ENCODE measurements around the gene SIAH1.

DNA sequence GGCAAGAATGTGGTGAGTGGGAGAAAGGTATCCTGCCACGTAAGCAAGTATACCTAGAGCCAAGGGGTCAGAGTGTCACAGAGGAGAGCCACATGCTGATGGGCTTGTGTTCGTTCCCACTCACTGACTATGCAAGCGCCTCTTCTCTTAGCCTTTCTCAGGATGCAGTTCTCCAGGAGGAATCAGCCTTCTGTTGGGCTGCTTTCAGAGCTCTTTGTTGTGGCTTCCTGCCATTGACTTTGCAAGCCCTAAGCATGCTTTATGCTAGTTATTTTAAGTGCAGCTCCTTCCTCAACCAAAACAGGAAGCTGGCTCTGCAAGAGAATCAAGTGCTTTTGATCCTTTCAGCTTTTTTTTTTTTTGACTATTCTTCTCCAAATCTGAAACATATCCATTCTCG, 66.6 kb downstream of the SIAH1 start:
- TF ChIP-seq, protein P1, sequence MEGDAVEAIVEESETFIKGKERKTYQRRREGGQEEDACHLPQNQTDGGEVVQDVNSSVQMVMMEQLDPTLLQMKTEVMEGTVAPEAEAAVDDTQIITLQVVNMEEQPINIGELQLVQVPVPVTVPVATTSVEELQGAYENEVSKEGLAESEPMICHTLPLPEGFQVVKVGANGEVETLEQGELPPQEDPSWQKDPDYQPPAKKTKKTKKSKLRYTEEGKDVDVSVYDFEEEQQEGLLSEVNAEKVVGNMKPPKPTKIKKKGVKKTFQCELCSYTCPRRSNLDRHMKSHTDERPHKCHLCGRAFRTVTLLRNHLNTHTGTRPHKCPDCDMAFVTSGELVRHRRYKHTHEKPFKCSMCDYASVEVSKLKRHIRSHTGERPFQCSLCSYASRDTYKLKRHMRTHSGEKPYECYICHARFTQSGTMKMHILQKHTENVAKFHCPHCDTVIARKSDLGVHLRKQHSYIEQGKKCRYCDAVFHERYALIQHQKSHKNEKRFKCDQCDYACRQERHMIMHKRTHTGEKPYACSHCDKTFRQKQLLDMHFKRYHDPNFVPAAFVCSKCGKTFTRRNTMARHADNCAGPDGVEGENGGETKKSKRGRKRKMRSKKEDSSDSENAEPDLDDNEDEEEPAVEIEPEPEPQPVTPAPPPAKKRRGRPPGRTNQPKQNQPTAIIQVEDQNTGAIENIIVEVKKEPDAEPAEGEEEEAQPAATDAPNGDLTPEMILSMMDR (IDR thresholded peaks at IDR 0.05): no peak
- TF ChIP-seq POLR2A (IDR thresholded peaks at IDR 0.05): no peak

Data from right lobe of liver (tissue), 4 donors.